GM19239 (cell line): ENCODE measurements around the gene HPDL.
"Not testable (repeated sequence)": the region's sequence is repeated elsewhere in the genome, so short reads cannot be mapped to it uniquely, and the experiment has no call there.

ENCODE experiments used
- DNase-seq: peaks from one replicate; pipeline ENCODE4 v3.0.0; 2011; ENCODE audit warnings: low spot score; ENCODE audit not compliant: insufficient read length
- FAIRE-seq: peaks from 2 replicates; lab custom pipeline; 2011; peaks lifted over from hg19 to GRCh38; lab: Jason Lieb, UNC

Gene HPDL

GRCh38 chr1:45326627-45327623 lies at the start of gene HPDL:
Gene HPDL, plus strand, starts transcription at chr1:45326895. Its CDS starts 254 bp downstream, at chr1:45327149.
- FAIRE-seq (peak; percentile 72), DNase-seq (peak; percentile 75)

GRCh38 chr1:45282351-45282750 lies 44.3 kb upstream of the HPDL start:
- DNase-seq (no peak), FAIRE-seq (no peak)

- not testable (repeated sequence) for FAIRE-seq, DNase-seq
These were observed 41.8 kb upstream of the HPDL start for GRCh38 chr1:45284858-45285257.

GRCh38 chr1:45286521-45286920 lies 40.2 kb upstream of the HPDL start:
- DNase-seq, FAIRE-seq: not testable (repeated sequence)

GRCh38 chr1:45291002-45291401 lies 35.7 kb upstream of the HPDL start:
- not testable (repeated sequence) for FAIRE-seq, DNase-seq

GRCh38 chr1:45291716-45292115 lies 35.0 kb upstream of the HPDL start:
- no peak for FAIRE-seq
- no peak for DNase-seq

- DNase-seq: no peak
- no peak for FAIRE-seq
These were observed 28.9 kb upstream of the HPDL start for GRCh38 chr1:45297666-45298356.

- DNase-seq (no peak), FAIRE-seq (no peak)
These were observed 27.4 kb upstream of the HPDL start for GRCh38 chr1:45299296-45299695.

GRCh38 chr1:45299981-45300668 lies 26.6 kb upstream of the HPDL start:
- DNase-seq: peak; percentile 25
- FAIRE-seq: peak; percentile 94

- FAIRE-seq: no peak
- DNase-seq: no peak
These were observed 26.1 kb upstream of the HPDL start for GRCh38 chr1:45300669-45300997.

GRCh38 chr1:45302505-45303150 lies 24.1 kb upstream of the HPDL start:
- no peak for DNase-seq
- no peak for FAIRE-seq

GRCh38 chr1:45303520-45304310 lies 23.0 kb upstream of the HPDL start:
- DNase-seq (peak; percentile 76), FAIRE-seq (peak; percentile 92)

- FAIRE-seq (peak; percentile 35), DNase-seq (no peak)
These were observed 22.2 kb upstream of the HPDL start for GRCh38 chr1:45304311-45305081.

GRCh38 chr1:45305231-45305630 lies 21.5 kb upstream of the HPDL start:
- FAIRE-seq: no peak

GRCh38 chr1:45306319-45306718 lies 20.4 kb upstream of the HPDL start:
- FAIRE-seq: peak; percentile 49
- no peak for DNase-seq

More at GRCh38 chr1:45305231-45305630, 21.5 kb upstream of the HPDL start:
- no peak for DNase-seq

GRCh38 chr1:45306905-45307304 lies 19.8 kb upstream of the HPDL start:
- DNase-seq (no peak), FAIRE-seq (no peak)

- FAIRE-seq (no peak), DNase-seq (no peak)
These were observed 12.4 kb upstream of the HPDL start for GRCh38 chr1:45314266-45314665.

- no peak for DNase-seq
These were observed 9.5 kb upstream of the HPDL start for GRCh38 chr1:45317166-45317565.

GRCh38 chr1:45319761-45320160 lies 6.9 kb upstream of the HPDL start:
- DNase-seq: no peak
- no peak for FAIRE-seq

More at GRCh38 chr1:45317166-45317565, 9.5 kb upstream of the HPDL start:
- FAIRE-seq: no peak
